ENCODE measurements around the gene CD22.

The CD22 gene

DNA sequence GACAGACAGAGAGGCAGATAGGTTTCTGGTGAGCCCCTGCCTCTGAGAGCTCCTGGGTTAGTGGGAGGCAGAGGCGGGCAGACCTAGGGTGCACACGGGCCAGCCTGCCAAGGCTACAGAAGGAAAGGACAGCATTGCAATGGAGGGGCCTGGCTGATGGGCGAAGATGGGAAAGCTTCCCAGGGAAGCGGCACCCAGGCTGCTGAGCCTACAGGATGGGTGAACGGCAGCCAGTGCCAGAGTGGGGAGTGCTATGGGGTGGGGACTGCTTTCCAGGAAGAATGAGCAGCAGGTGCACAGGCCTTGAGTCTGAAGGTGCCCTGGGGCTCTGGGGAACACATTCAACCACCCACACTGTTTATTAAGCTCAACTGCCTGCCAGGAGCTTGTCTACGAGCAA, 37.7 kb upstream of the CD22 start:
- Histone ChIP-seq H3K27me3 (replicated peaks; ENCODE audit: control insufficient read depth, insufficient read depth, low read length) (no peaks in the 10 kb centered on the region), H3K36me3 (ENCODE audit: control insufficient read depth, insufficient read depth, low read length) (no peaks in the 10 kb centered on the region), H3K4me3 (replicated peaks; ENCODE audit: low read depth, low read length) (no peak overlapping the region)
- TF ChIP-seq, protein P1, sequence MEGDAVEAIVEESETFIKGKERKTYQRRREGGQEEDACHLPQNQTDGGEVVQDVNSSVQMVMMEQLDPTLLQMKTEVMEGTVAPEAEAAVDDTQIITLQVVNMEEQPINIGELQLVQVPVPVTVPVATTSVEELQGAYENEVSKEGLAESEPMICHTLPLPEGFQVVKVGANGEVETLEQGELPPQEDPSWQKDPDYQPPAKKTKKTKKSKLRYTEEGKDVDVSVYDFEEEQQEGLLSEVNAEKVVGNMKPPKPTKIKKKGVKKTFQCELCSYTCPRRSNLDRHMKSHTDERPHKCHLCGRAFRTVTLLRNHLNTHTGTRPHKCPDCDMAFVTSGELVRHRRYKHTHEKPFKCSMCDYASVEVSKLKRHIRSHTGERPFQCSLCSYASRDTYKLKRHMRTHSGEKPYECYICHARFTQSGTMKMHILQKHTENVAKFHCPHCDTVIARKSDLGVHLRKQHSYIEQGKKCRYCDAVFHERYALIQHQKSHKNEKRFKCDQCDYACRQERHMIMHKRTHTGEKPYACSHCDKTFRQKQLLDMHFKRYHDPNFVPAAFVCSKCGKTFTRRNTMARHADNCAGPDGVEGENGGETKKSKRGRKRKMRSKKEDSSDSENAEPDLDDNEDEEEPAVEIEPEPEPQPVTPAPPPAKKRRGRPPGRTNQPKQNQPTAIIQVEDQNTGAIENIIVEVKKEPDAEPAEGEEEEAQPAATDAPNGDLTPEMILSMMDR (IDR thresholded peaks at IDR 0.05; ENCODE audit: insufficient read depth, low read length, poor library complexity, severe bottlenecking) = no peak
- no peak for DNase-seq (ENCODE audit: extremely low read depth, insufficient read length)

DNA sequence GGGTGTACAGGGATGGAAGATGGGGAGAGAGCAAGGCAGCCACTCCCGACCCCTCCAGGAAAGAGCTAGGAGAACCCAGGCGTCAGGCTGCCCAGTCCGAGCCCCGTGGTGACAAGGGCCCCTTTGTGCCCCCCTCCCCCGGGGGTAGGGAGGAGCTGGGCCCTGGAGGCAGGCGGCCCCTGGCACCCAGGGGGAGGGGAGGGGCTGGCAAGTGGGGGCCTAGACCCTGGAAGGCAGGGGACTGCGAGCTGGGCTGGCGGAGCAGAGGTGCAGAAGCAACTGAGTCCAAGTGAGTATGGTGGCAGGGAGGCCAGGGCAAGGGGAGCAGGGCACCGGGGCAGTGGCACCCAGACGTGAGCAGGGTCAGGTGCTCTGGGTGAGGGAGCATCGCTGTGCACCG, 37.1 kb upstream of the CD22 start, which contains the start of gene MAG:
MAG (plus strand) TSS at position 246 of the 400 bp plus-strand sequence. CDS start 3,248 bp downstream, outside the sequence.
- Histone ChIP-seq H3K27me3 (replicated peaks; ENCODE audit: control insufficient read depth, insufficient read depth, low read length) (no peaks in the 10 kb centered on the region), H3K4me3 (replicated peaks; ENCODE audit: low read depth, low read length) (no peak within 1 kb of the TSS), H3K36me3 (ENCODE audit: control insufficient read depth, insufficient read depth, low read length) (no peaks in the 10 kb centered on the region)
- DNase-seq (ENCODE audit: extremely low read depth, insufficient read length) = no peak
- TF ChIP-seq, protein P1 (IDR thresholded peaks at IDR 0.05; ENCODE audit: insufficient read depth, low read length, poor library complexity, severe bottlenecking) = no peak

DNA sequence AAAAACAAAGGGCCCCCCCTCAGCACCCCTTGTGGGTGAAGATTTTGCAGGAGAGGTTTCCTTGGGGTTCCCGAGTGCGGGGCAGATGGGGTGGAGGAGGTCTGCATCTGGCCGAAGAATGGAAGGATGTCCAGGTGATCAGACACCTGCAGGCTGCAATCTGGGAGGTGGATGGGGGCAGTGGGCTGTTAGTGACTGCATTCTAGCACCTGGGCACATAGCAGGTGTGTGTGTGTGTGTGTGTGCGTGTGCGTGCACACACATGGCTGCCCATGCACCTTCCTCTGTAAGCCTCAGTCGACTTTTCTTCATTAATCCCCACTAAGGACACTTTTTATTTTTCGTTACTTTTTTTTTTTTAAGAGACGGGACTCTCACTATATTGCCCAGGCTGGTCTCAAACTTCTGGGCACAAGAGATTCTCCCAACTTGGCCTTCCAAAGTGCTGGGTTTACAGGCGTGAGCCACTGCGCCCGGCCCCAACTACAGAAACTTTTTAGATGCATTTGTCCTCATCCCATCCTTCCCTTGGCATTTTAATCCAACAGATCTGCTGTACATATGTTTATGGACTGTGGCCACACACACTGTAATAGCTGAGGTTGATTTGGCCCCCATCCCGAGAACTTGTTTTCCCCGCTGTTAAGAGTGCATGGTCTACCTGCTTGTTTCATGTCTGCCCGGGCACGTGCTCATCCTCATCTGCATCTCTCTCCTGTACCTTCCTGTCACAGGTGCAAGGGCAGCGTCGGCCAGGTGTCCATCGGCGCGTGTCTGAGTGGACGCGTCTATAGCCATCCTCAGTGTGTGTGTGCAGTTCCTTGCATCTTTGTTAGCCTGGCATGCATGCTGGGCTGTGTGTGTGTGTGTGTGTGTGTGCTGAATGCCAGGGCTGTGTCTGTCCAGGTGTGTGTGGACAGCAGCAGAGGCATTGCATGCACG, 36.3 kb upstream of the CD22 start:
- no peak for DNase-seq (ENCODE audit: extremely low read depth, insufficient read length)
- H3K4me3 ChIP-seq (replicated peaks; ENCODE audit: low read depth, low read length) = no peak overlapping the region
- TF ChIP-seq, protein P1 (IDR thresholded peaks at IDR 0.05; ENCODE audit: insufficient read depth, low read length, poor library complexity, severe bottlenecking) = no peak
- H3K27me3 ChIP-seq (replicated peaks; ENCODE audit: control insufficient read depth, insufficient read depth, low read length) = no peaks in the 10 kb centered on the region
- H3K36me3 ChIP-seq (ENCODE audit: control insufficient read depth, insufficient read depth, low read length) = no peaks in the 10 kb centered on the region

DNA sequence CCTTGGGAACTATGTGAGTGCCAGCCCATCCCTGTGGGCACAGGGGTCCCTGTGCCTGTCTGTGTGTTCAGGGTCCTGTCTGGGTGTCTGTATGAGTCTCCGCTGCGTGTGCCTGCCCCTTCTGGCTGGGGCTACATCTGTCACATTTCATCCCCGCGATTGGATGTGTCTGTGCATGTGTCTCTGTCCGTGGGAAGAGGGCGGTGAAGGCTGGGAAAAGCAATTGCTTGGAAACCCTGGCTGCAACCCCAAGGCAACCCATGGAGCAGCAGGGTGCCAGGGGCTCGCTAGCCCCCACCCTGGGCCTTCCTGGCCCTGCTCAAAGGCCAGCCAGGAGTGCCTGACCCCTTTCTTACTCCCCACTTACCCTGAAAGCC, 35.6 kb upstream of the CD22 start:
- H3K36me3 ChIP-seq (ENCODE audit: control insufficient read depth, insufficient read depth, low read length) = no peaks in the 10 kb centered on the region
- TF ChIP-seq, protein P1 (IDR thresholded peaks at IDR 0.05; ENCODE audit: insufficient read depth, low read length, poor library complexity, severe bottlenecking) = no peak
- DNase-seq (ENCODE audit: extremely low read depth, insufficient read length) = no peak
- no peak overlapping the region for H3K4me3 ChIP-seq (replicated peaks; ENCODE audit: low read depth, low read length)
- no peaks in the 10 kb centered on the region for H3K27me3 ChIP-seq (replicated peaks; ENCODE audit: control insufficient read depth, insufficient read depth, low read length)

DNA sequence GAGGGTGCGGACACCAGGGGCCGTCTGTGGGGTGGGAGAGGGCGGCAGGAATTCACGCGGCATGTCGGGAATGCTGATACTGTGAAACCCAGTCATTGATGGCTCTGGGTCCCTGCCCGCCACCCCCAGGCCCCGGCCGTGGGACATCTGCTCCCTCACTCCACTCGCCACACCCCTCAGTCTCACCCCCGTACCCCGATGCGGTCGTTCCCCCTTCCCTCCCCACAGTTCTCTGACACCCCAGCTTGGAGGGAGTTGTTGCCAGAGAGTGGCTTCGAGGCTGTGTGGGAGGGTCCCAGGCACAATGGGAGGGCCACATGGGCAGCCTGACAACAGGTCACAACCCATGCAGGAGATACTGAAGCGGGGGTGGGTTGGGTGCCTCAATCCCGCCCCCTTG, 35.2 kb upstream of the CD22 start:
- TF ChIP-seq, protein P1 (IDR thresholded peaks at IDR 0.05; ENCODE audit: insufficient read depth, low read length, poor library complexity, severe bottlenecking) = no peak
- Histone ChIP-seq H3K27me3 (replicated peaks; ENCODE audit: control insufficient read depth, insufficient read depth, low read length) (no peaks in the 10 kb centered on the region), H3K4me3 (replicated peaks; ENCODE audit: low read depth, low read length) (no peak overlapping the region), H3K36me3 (ENCODE audit: control insufficient read depth, insufficient read depth, low read length) (no peaks in the 10 kb centered on the region)
- no peak for DNase-seq (ENCODE audit: extremely low read depth, insufficient read length)
